ENCODE data around the gene ELAPOR1. TPM values are rescaled to one million over a fixed set of nuclear protein-coding genes. Genes with fewer than 3 reads are reported as not detected.
A peak's percentile ranks its signal among the peaks of the same experiment; 100 is the strongest.

Gene ELAPOR1
- total and polyA plus RNA-seq, 2 donors (not counting 1 experiment from before 2014, with no cell fraction given): 0.17 to 0.76 TPM

- Histone ChIP-seq H3K36me3 (ENCODE audit: control insufficient read depth, insufficient read depth, low read length) (no peaks in the 10 kb centered on the region), H3K4me2 (ENCODE audit: extremely low read depth, insufficient read depth, low read length) (peak overlapping the region; percentile 85), H3K27me3 (ENCODE audit: control insufficient read depth, insufficient read depth, low read length) (peaks cover 27% of the 10 kb centered on the region), H3K27ac (ENCODE audit: insufficient read depth, low read length) (no peak overlapping the region), H3K9ac (ENCODE audit: insufficient read depth, low read length) (no peak overlapping the region), H3K4me3 (replicated peaks in 1 of 4; ENCODE audit: control extremely low read depth in 1 of 4, insufficient read depth in 1 of 4, low read depth in 3 of 4, low read length in 4 of 4) (peak overlapping the region in 1 of 4 experiments; percentile 3), H3K9me3 (ENCODE audit: control insufficient read depth, insufficient read depth, low read depth, low read length) (no peaks in the 10 kb centered on the region), H3K4me1 (ENCODE audit: control insufficient read depth, extremely low read depth, insufficient read depth, low read length) (peaks cover 2% of the 10 kb centered on the region), H3K79me2 (ENCODE audit: control insufficient read depth, insufficient read depth, low read length) (no peaks in the 10 kb centered on the region), H4K20me1 (ENCODE audit: control insufficient read depth, extremely low read depth, insufficient read depth, low read length) (no peaks in the 10 kb centered on the region), H2AFZ (ENCODE audit: low read length) (no peak overlapping the region)
- TF ChIP-seq EZH2 (IDR thresholded peaks at IDR 0.05; ENCODE audit: low read length, missing control alignments) (peak; percentile 0), CTCF (conservative IDR thresholded peaks at IDR 0.05 in 1 of 2, IDR thresholded peaks at IDR 0.05 in 1 of 2; ENCODE audit: low read depth in 1 of 2, low read length in 2 of 2) (no peak)
- no peak for DNase-seq (ENCODE audit: low read depth in 2 of 2)
These were observed 393 bp downstream of the ELAPOR1 start for GRCh38 chr1:109114342-109114674.

- no peak for DNase-seq (ENCODE audit: low read depth in 2 of 2)
These were observed 1.8 kb downstream of the ELAPOR1 start for GRCh38 chr1:109115685-109116084.

GRCh38 chr1:109116286-109116685 lies 2.4 kb downstream of the ELAPOR1 start:
- H3K36me3 ChIP-seq (ENCODE audit: control insufficient read depth, insufficient read depth, low read length): no peaks in the 10 kb centered on the region
- H3K9me3 ChIP-seq (ENCODE audit: control insufficient read depth, insufficient read depth, low read depth, low read length): no peaks in the 10 kb centered on the region
- H2AFZ ChIP-seq (ENCODE audit: low read length): no peak overlapping the region
- H4K20me1 ChIP-seq (ENCODE audit: control insufficient read depth, extremely low read depth, insufficient read depth, low read length): no peaks in the 10 kb centered on the region
- no peak overlapping the region for H3K27ac ChIP-seq (ENCODE audit: insufficient read depth, low read length)
- no peak overlapping the region for H3K9ac ChIP-seq (ENCODE audit: insufficient read depth, low read length)
- peaks cover 20% of the 10 kb centered on the region for H3K27me3 ChIP-seq (ENCODE audit: control insufficient read depth, insufficient read depth, low read length)
- no peak for DNase-seq (ENCODE audit: low read depth in 2 of 2)
- H3K4me2 ChIP-seq (ENCODE audit: extremely low read depth, insufficient read depth, low read length): no peak overlapping the region
- H3K79me2 ChIP-seq (ENCODE audit: control insufficient read depth, insufficient read depth, low read length): no peaks in the 10 kb centered on the region
- no peak overlapping the region for H3K4me3 ChIP-seq (replicated peaks in 1 of 4; ENCODE audit: control extremely low read depth in 1 of 4, insufficient read depth in 1 of 4, low read depth in 3 of 4, low read length in 4 of 4)
- TF ChIP-seq EZH2 (IDR thresholded peaks at IDR 0.05; ENCODE audit: low read length, missing control alignments): no peak
- H3K4me1 ChIP-seq (ENCODE audit: control insufficient read depth, extremely low read depth, insufficient read depth, low read length): peaks cover 2% of the 10 kb centered on the region

More at GRCh38 chr1:109115685-109116084, 1.8 kb downstream of the ELAPOR1 start:
- no peak overlapping the region for H2AFZ ChIP-seq (ENCODE audit: low read length)
- H3K9me3 ChIP-seq (ENCODE audit: control insufficient read depth, insufficient read depth, low read depth, low read length): no peaks in the 10 kb centered on the region
- peaks cover 2% of the 10 kb centered on the region for H3K4me1 ChIP-seq (ENCODE audit: control insufficient read depth, extremely low read depth, insufficient read depth, low read length)
- H3K36me3 ChIP-seq (ENCODE audit: control insufficient read depth, insufficient read depth, low read length): no peaks in the 10 kb centered on the region
- no peaks in the 10 kb centered on the region for H4K20me1 ChIP-seq (ENCODE audit: control insufficient read depth, extremely low read depth, insufficient read depth, low read length)
- H3K27ac ChIP-seq (ENCODE audit: insufficient read depth, low read length): no peak overlapping the region
- no peak for TF ChIP-seq EZH2 (IDR thresholded peaks at IDR 0.05; ENCODE audit: low read length, missing control alignments)
- TF ChIP-seq CTCF (conservative IDR thresholded peaks at IDR 0.05 in 1 of 2, IDR thresholded peaks at IDR 0.05 in 1 of 2; ENCODE audit: low read depth in 1 of 2, low read length in 2 of 2): no peak
- no peak overlapping the region for H3K4me3 ChIP-seq (replicated peaks in 1 of 4; ENCODE audit: control extremely low read depth in 1 of 4, insufficient read depth in 1 of 4, low read depth in 3 of 4, low read length in 4 of 4)
- H3K9ac ChIP-seq (ENCODE audit: insufficient read depth, low read length): no peak overlapping the region
- H3K27me3 ChIP-seq (ENCODE audit: control insufficient read depth, insufficient read depth, low read length): peaks cover 20% of the 10 kb centered on the region
- H3K79me2 ChIP-seq (ENCODE audit: control insufficient read depth, insufficient read depth, low read length): no peaks in the 10 kb centered on the region
- H3K4me2 ChIP-seq (ENCODE audit: extremely low read depth, insufficient read depth, low read length): no peak overlapping the region
